HG02642 (cell line): ENCODE measurements around the gene KRTCAP2.
"Not testable (repeated sequence)": the region's sequence is repeated elsewhere in the genome, so short reads cannot be mapped to it uniquely, and the experiment has no call there.

Experiments used
- ATAC-seq: cut with Tn5 transposase; IDR thresholded peaks from one replicate; pipeline ENCODE4 v1.9.1; 2021; ENCODE audit warnings: mild to moderate bottlenecking; ENCODE audit not compliant: unreplicated experiment, poor library complexity

KRTCAP2 gene

DNA sequence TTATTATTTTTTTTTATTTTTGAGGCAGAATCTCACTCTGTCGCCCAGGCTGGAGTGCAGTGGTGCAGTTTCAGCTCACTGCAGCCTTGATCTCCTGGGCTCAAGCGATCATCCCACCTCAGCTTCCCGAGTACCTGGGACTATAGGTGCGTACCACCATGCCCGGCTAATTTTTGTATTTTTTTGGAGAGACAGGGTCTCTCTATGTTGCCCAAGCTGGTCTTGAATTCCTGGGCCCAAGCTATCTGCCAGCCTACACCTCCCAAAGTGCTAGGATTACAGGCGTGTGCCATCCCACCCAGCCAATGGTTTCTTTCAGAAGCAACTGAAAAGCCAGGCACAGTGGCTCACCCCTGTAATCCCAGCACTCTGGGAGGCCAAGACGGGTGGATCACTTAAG, 2.3 kb downstream of the KRTCAP2 start:
- no peak for ATAC-seq

DNA sequence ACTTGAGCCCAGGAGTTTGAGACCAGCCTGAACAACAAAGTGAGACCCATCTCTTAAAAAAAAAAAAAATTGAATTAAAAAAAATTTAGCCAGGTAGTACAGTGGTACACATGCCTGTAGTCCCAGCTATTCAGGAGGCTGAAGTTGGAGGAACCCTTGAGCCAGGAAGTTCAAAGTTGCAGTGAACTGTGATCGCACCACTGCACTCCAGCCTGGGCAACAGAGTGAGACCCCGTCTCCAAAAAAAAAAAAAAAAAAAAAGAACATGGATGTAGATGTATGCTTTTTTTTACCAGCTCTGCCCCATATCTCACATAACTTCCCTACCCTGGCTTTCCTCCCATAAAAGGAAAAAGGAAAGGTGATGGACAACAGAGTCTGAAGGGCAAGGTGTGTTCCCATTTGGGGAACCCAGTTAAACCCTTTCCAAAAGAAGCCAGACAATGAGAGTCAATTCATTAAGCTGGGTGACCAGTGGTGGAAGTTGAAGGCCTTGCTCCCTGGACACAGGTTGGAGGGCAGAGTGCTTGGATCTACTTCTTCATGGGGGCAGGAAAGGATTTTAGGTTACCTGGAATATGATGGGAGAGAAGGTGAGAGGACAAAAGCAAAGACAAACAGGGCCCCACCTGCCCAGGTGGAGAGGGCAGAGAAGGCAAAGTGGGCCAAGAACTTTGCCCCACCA, 2.9 kb downstream of the KRTCAP2 start:
- no peak for ATAC-seq

DNA sequence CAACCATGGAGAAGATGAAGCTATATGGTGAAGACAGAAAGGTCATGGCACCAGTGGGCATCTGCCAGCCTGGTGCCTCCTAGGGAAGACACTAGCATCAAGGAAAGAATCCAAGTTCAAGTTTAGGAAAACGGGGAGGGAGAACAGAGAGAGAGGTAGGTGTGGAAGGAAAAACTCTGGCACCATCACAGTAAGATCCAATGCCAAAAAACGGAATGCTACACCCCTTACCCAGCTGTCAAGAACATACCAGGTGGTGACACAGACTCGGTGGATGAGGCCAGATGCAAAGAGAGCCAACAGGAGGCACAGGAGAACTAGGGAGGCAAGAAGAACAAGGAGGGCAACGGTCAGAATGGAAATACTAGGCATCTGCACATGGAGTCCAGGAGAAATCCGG, 3.6 kb downstream of the KRTCAP2 start:
- no peak for ATAC-seq

DNA sequence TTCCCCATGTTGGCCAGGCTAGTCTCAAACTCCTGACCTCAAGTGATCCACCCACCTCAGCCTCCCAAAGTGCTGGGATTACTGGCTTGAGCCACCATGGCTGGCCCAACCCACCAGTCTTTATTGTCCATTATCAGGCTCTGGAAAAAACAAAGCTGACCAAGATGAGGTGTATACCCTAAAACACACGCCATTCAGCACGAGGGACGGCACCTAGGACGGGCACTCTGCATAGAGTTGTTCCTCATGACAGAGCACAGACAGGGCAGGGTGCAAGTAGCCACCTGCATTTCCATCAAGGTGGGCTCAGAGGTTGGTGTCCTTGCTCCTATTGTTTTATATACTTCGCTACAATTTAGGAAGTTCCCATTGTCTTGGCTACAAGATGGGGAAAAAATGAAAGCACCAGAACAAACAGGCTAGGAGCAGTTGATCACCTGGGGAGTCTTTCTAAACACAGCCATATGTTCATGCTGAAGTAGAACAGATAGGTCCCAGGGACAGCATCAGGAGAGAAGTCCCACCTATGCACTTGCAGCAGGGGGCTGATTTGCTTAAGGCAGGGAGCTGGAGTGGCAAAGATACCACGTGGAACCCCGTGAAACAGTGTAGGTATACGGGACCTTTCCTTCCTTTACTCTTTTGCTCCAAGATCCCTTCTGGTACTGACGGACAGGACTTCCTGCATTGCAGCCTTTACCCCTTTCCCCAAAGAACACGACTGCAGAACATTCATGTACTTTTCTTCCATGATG, 4.5 kb downstream of the KRTCAP2 start:
- no peak for ATAC-seq

DNA sequence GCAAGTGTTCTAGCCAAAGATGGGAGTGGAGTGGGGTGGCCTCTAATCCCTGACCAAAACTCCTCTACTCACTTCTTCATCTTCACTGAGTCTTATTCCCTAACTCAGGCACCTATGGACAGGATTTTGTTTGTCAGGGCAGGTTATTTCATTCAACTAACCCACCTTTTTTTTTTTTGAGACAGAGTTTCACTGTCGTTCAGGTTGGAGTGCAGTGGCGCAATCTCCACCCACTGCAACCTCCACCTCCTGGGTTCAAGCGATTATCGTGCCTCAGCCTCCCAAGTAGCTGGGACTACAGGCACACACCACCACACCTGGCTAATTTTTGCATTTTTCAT, 5.0 kb downstream of the KRTCAP2 start:
- ATAC-seq = not testable (repeated sequence)

DNA sequence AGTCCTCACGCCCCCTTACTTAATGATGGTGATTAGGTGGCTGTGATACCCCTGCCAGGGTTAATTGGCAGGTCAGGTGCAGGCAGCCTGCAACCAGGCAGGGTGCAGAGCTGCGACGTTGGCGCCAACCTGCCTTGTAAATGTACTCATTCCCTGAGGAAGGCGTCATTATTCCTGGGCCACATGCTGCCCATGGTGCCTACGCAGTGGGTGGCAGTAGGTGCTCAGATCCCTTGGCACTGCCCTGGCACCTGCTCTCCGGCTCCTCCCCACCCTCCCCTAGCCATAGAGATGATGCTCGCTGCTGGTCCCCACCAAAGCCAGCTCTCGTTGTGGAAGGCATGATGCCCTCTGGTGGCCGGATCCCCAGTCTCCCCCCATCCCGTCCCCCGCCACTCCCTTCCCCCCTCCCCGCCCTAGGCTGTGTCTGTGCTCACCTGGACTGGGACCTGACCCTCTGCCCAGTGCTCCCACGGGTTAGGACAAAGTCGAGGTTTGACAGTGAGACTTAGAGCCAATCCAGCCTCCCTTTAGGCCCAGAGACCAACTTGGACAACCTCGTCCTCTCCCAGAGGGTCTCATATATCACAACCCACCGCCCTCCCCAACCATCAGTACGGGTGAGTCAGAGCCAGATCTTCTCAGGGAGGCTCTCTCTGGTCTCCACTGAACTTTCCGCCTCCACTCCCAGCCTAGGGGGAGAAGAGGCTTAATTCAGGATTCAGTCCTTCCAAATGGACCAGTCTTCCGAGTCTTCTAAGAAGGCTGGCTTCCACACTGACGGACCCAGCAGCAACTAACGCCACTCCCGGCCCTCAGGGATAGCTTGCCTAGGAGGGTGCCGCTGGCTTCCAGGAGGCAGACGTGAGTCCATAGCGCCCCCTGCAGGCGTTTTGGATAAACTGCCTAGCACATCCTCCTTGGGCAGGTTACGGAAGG, 5.7 kb downstream of the KRTCAP2 start:
- peak; percentile 51 for ATAC-seq

DNA sequence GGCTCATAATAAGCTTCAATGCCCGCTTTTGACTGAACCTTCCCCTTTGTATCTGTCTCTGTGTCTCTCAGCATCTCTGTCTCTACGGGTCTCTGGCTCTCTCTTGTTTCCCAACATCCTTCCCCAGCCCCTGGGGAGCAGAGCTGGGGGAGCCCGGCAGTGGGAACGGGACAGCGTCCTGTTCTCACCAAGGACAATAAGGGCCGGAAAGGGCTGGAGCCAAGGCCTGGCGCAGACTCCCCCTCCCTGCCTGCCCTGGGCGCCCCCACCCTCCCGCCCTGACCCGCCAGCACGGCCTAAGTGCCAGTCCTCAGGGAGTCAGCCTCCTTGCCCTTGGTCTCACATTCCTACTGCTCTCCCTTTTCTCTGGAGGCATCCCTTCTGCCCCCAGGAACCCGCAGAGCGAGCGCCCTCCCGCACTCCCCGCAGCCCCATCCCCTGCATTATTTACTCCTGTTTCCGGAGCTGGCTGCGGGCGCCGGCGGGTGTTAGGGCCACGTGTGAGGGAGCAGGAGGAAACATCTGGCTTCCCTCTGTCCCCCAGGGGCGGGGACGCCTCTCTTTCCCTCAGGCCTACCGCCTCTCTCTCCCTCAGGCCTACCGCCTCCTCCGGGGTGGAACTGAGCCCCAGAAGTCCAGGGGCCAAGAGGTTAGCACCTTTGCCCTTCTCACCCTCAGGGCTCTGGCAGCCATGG, 6.5 kb downstream of the KRTCAP2 start:
- ATAC-seq = no peak

DNA sequence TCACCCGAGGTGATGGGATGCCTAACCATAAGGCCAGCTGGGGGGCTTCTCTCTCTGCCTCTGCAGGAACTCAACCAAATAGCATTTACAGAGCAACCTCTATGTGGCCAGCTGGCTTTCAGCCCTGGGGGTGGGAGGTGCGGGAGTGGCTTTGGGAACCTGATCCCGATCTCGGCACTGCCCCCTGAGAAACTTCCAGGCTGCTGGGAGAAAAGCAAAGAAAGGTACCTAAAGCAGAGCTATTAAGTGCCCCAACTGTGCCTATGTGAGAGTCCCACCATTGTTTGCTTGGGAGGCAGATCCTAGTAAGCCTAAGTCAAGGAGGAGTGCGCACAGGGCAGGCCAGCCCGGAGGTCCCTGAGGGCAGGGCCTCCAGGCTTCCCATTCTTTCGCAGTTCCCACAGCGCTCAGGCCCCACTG, 7.0 kb downstream of the KRTCAP2 start:
- no peak for ATAC-seq

DNA sequence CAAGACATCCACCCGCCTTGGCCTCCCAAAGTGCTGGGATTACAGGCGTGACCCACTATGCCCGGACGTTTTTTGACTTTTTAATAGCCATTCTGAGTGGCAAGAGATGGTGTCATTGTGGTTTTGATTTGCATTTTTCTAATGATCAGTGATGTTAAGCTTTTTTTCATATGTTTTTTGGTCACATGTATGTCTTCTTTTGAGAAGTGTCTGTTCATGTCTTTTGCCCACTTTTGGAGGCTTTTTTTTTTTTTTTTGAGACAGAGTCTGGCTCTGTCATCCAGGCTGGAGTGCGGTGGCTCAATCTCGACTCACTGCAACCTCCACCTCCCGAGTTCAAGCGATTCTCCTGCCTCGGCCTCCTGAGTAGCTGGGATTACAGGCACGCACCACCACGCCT, 8.5 kb downstream of the KRTCAP2 start:
- not testable (repeated sequence) for ATAC-seq

DNA sequence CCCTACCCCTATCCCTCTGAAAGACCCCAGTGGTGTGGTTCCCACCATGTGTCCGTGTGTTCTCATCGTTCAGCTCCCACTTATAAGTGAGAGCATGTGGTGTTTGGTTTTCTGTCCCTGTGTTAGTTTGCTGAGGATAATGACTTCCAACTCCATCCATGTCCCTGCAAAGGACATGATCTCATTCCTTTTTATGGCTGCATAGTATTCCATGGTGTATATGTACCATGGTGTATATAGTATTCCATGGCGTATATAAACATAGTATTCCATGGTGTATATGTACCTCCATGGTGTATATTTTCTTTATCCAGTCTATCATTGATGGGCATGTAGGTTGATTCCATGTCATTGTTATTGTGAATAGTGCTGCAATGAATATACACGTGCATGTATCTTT, 9.3 kb downstream of the KRTCAP2 start:
- ATAC-seq = not testable (repeated sequence)

DNA sequence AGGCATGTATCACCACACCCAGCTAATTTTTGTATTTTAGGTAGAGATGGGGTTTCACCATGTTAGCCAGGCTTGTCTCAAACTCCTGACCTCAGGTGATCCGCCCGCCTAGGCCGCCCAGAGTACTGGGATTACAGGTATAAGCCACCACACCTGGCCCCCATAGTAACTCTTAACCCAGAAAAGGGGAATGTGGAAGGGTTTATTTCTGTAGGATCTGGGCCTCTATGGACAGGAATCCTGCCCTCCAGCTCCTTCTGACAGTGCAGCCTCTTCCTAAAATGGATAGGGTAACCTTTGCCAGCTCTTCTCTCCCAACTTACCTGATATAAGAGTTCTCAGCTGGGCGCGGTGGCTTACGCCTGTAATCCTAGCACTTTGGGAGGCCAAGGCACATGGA, 10.5 kb downstream of the KRTCAP2 start:
- not testable (repeated sequence) for ATAC-seq

DNA sequence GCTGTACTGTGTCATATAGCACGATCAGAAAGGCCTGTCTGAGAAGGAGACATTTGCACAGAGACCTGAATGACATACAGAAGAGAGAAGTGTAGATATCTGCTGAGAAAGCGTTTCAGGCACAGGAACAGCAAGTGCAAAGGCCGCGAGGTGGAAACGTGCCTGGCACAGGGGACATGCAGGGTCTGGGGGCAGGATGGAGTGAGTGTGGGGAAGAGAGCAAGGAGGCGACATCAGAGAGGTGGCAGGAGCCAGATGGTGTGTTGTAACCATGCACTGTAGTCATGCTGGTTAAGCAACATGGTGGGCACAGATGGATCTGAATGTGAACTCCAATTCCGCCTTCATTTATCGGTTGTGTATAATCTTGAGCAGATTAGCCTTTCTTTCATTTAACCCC, 13.0 kb downstream of the KRTCAP2 start:
- no peak for ATAC-seq

DNA sequence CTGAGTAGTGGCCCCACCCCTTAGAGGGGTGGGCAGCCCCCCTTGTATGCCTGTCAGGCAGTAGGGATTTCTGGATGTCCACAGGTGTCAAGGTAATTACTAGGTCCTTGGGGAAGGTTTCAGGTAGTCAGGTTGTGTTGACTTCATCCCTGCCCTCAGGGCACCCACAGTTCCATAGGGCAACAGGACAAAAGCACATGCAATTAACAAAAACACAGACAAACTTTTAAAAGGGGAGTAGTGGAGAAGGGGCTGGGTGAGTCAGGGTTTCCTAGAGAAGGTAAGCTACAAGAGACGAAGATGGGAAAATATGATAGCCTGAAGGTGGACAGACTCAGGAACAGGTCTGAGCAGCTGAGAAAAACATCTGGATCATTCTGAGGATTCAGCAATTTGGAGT, 14.1 kb downstream of the KRTCAP2 start:
- no peak for ATAC-seq

DNA sequence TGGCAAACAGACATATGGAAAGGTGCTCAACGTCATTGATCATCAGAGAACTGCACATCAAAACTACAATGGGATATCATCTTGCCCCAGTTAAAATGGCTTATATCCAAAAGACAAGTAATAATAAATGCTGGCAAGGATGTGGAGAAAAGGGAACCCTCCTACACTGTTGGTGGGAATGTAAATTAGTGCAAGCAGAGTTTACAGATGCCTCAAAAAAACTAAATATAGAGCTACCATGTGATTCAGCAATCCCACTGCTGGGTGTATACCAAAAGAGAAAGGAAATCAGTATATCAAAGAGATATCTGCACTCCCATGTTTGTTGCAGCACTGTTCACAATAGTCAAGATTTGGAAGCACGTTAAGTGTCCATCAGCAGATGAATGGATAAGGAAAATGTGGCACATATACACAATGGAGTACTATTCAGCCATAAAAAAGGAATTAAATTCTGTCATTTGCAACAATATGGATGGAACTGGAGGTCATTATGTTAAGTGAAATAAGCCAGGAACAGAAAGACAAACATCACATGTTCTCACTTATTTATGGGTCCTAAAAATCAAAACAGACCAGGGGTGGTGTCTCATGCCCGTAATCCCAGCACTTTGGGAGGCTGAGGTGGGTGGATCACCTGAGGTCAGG, 17.0 kb downstream of the KRTCAP2 start:
- ATAC-seq = not testable (repeated sequence)

DNA sequence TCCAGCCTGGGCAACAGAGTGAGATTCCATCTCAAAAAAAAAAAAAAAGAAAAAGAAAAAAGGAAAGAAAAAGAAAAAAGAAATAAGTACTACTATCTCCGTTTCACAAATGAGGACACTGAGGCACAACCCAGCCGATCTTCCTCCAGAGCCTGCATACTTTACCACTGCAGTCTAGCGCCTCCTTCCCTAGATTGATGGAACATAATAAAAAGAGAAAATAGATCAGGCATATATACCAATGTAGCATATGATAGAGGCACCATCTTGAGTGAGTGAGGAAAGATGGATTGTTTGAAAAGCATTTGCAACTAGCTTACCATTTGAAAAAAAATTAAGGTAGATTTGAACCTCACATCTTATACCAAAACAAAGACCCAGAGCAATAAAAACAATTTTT, 27.6 kb downstream of the KRTCAP2 start:
- no peak for ATAC-seq

DNA sequence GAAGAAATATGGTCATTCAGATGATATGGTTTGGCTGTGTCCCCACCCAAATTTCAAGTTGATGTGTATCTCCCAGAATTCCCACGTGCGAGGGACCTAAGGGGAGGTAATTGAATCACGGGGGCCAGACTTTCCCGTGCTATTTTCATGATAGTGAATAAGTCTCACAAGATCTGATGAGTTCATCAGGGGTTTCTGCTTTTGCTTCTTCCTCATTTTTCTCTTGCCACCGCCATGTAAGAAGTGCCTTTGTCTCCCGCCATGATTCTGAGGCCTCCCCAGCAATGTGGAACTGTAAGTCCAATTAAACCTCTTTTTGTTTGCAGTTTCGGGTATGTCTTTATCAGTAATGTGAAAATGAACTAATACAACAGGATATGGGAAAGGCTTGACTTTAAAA, 31.4 kb downstream of the KRTCAP2 start:
- no peak for ATAC-seq

DNA sequence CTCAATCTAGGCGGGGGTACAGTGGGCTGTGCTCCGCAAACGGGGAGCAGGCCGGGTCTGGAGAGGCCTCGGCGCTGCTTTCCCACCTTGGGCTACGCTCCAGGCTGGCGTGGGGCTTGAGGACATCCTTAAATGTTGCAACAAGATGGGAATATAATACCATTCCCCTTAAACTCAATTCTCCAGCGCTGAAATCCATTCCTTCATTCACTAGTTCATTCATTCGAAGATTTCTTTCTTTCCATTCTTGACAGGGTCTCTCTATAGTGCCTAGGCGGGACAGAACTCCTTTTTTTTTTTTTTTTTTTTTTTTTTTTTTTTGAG, 32.5 kb downstream of the KRTCAP2 start:
- ATAC-seq = no peak

DNA sequence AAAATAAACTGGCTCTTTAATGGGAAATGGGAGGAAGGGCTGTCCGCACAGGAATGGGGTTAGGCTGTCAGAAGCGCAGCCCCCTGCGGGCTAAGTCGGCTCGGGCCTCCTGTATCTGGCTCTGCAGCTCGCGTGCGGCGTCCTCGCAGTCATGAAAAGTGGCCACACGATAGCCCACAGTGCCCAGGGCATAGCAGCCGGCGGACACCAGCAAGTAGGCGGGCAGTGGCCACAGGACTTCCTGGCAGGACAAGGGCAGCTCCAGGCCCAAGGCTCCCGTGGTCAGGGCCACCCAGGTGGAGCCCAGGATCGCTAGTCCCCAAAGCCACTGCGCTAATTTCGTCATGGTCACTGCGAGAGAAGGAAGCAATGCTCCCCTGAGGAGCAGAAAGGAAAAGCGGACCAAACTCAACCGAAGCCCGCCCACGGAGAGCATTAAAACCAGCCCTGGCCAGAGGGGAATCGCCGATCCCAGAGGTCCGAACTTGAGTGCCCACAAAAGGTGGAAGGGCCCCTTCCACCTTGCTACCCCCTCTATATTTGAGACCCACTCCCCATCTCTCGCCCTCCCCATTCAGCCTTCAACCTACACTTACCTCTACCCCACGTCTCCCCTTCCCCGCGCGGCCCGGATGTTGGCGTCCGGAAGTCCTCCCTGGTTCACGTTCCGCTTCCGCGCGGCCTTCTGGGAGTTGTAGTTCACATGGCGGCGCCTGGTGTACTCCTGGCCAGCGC, 33.0 kb downstream of the KRTCAP2 start, which contains the start of gene DPM3:
TSS of gene DPM3 (minus strand) at position 637 of the 735 bp plus-strand sequence. CDS start at position 346, 291 bp downstream.
- peak; percentile 69 for ATAC-seq
